ENCODE data around the gene POC1B.
A peak's percentile ranks its signal among the peaks of the same experiment; 100 is the strongest.

POC1B gene

DNA sequence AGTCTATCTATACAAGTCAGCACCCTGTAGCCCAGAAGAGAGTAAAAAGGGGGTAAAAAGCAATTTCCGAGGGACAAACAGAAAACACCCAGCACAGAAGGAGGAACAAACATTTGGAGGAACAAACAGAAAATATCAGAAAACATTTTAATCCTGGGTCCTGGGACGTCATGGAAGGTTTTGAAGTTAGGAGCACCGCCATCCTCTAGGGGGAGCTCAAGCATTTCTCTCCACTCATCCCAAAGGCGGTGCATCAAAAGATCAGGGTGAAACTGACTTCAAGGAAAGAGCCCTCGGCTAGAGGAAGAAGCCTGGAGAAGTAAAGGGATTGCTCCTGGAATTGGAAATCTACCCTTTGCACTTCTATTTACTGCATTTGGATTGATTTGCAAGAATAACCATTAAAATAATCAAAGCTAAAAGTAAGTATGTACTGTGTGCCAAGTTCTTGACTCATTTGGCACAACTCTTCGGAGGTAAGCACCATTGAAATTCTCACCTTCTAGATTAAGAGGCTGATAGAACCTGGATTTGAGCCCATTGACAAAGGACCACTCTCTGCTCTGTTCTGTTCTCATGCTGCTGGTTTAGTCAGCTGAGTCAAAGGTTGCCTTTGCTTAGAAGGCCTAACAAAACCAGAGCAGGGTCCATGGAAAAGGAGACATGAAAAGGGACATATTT lies 17.2 kb upstream of the POC1B start:
- peak; percentile 93 for ATAC-seq
- TF ChIP-seq, protein P1, sequence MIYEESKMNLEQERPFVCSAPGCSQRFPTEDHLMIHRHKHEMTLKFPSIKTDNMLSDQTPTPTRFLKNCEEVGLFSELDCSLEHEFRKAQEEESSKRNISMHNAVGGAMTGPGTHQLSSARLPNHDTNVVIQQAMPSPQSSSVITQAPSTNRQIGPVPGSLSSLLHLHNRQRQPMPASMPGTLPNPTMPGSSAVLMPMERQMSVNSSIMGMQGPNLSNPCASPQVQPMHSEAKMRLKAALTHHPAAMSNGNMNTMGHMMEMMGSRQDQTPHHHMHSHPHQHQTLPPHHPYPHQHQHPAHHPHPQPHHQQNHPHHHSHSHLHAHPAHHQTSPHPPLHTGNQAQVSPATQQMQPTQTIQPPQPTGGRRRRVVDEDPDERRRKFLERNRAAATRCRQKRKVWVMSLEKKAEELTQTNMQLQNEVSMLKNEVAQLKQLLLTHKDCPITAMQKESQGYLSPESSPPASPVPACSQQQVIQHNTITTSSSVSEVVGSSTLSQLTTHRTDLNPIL (CRISPR knock-in tag; IDR thresholded peaks at IDR 0.05; ENCODE audit: low read depth): no peak
- peak; percentile 77 for TF ChIP-seq ZNF70 (CRISPR knock-in tag; IDR thresholded peaks at IDR 0.05)

DNA sequence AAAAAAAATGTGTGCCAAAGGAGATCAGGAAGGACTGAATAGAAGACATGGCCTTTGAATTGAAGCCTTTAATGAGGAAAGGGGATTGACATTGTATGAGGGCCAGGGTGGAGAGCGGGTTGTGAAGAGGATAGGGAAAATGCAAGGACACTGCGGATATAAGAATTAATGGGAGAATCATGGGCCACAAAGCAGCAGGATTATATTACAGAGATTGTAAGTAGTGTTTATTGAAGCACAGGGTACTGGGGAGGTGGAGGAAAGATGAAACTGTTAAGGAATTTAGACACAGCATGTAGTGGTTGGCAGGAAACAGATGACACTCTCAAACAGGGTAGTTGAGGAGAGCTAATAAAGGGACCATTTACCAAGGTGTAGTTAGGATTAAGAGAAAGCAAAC lies 16.4 kb upstream of the POC1B start:
- no peak for ATAC-seq
- TF ChIP-seq RARB (CRISPR knock-in tag; IDR thresholded peaks at IDR 0.05) (no peak), ZFP3 (CRISPR knock-in tag; IDR thresholded peaks at IDR 0.05) (no peak), ZFP30 (CRISPR knock-in tag; IDR thresholded peaks at IDR 0.05) (no peak), ZC3H10 (CRISPR knock-in tag; IDR thresholded peaks at IDR 0.05) (no peak), GLIS3 (CRISPR knock-in tag; IDR thresholded peaks at IDR 0.05) (no peak), BACH2 (CRISPR knock-in tag; IDR thresholded peaks at IDR 0.05; ENCODE audit: borderline replicate concordance) (no peak), ARNTL (CRISPR knock-in tag; IDR thresholded peaks at IDR 0.05; ENCODE audit: borderline replicate concordance, low read depth) (no peak), ESRRG (CRISPR knock-in tag; IDR thresholded peaks at IDR 0.05) (no peak)

DNA sequence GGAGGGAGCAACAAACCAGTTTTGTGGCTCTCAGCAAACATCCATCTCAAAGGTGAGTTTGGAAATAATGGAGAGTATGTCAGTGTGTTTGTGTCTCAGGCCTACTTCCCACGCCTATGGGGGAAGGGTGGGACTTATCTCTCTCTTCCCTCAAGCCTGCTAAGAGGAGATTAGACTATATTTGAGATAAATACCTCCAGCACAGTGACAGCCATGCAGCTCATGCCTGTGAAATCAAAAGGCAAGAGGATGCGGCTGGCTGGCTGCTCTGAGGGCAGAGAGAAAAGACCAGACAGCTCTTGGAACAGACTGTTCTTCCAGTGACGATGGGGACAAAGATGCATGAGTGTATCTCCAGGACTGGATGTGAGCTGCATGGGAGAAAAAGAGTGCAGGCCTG lies 14.7 kb upstream of the POC1B start:
- TF ChIP-seq RARB (CRISPR knock-in tag; IDR thresholded peaks at IDR 0.05) (no peak), ZFP30 (CRISPR knock-in tag; IDR thresholded peaks at IDR 0.05) (no peak), ZNF8 (CRISPR knock-in tag; IDR thresholded peaks at IDR 0.05) (no peak), SNAI2 (CRISPR knock-in tag; IDR thresholded peaks at IDR 0.05) (no peak), ZC3H10 (CRISPR knock-in tag; IDR thresholded peaks at IDR 0.05) (no peak), ZNF565 (CRISPR knock-in tag; conservative IDR thresholded peaks at IDR 0.05; ENCODE audit: low read depth) (no peak), CSDC2 (CRISPR knock-in tag; IDR thresholded peaks at IDR 0.05) (no peak), TOX (CRISPR knock-in tag; IDR thresholded peaks at IDR 0.05; ENCODE audit: borderline replicate concordance) (no peak), GLIS3 (CRISPR knock-in tag; IDR thresholded peaks at IDR 0.05) (no peak)
- TF ChIP-seq, protein P2, sequence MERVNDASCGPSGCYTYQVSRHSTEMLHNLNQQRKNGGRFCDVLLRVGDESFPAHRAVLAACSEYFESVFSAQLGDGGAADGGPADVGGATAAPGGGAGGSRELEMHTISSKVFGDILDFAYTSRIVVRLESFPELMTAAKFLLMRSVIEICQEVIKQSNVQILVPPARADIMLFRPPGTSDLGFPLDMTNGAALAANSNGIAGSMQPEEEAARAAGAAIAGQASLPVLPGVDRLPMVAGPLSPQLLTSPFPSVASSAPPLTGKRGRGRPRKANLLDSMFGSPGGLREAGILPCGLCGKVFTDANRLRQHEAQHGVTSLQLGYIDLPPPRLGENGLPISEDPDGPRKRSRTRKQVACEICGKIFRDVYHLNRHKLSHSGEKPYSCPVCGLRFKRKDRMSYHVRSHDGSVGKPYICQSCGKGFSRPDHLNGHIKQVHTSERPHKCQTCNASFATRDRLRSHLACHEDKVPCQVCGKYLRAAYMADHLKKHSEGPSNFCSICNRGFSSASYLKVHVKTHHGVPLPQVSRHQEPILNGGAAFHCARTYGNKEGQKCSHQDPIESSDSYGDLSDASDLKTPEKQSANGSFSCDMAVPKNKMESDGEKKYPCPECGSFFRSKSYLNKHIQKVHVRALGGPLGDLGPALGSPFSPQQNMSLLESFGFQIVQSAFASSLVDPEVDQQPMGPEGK (CRISPR knock-in tag; IDR thresholded peaks at IDR 0.05; ENCODE audit: borderline replicate concordance): no peak
- TF ChIP-seq, protein P3, sequence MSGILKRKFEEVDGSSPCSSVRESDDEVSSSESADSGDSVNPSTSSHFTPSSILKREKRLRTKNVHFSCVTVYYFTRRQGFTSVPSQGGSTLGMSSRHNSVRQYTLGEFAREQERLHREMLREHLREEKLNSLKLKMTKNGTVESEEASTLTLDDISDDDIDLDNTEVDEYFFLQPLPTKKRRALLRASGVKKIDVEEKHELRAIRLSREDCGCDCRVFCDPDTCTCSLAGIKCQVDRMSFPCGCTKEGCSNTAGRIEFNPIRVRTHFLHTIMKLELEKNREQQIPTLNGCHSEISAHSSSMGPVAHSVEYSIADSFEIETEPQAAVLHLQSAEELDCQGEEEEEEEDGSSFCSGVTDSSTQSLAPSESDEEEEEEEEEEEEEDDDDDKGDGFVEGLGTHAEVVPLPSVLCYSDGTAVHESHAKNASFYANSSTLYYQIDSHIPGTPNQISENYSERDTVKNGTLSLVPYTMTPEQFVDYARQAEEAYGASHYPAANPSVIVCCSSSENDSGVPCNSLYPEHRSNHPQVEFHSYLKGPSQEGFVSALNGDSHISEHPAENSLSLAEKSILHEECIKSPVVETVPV (CRISPR knock-in tag; IDR thresholded peaks at IDR 0.05): no peak
- no peak for ATAC-seq

DNA sequence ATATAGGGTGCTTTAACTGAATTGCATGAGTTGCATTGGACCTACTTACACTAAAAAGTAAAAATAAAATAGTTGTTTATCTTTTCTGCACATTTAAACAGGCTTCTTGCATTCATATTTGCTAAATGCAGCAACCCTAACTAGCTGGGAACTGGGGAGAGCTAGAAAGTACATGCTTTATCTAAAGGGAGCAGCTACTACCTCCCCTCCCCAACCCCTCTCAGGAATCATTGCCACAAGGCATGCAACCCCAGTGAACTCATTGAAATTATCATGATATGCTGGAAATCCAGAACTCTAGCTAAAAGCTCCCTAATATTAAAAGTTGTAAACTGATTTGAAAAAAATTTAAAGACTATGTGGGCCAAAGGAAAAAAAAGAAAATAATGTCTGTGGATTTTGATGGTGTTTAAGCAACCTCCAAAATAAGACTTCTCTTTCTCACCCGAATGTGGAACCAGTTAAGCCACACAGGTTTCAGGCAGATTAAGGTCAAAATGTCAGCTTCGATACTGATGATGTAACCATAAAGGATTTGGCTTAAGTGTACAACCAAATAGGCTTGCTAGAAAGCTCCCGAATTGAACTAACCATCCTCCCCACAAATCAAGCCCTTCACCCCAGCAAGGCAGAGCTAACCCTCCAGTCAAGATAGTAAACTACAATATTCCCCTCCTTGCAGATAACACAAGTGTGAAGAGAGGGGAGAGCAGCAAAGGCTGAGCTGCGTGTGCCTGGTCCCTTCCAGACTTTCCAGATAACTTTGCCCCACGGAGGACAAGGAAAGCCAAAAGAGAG lies 13.8 kb upstream of the POC1B start:
- ATAC-seq: no peak
- TF ChIP-seq BACH2 (CRISPR knock-in tag; IDR thresholded peaks at IDR 0.05; ENCODE audit: borderline replicate concordance) (no peak), ISL1 (CRISPR knock-in tag; IDR thresholded peaks at IDR 0.05) (no peak)

DNA sequence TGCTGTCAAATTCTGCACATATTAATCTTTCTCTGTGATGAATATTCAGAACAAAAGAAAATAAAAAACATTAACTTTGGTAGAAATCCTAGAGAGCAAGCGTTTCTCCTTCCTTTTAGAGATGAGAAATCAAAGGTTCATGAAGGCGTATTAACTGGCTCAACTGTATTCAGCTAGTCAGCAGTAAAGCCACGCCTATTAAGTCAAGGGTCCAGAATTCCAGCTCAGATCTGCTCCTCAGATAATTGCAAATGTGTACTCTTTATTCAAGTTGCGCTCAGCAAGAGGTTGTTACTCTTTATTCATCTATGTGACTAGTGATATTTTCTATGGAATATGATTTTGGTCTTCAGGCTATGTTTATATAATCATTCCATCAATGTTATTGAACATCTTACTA lies 13.1 kb upstream of the POC1B start:
- TF ChIP-seq ZC3H10 (CRISPR knock-in tag; IDR thresholded peaks at IDR 0.05): no peak
- TF ChIP-seq, protein P1 (CRISPR knock-in tag; IDR thresholded peaks at IDR 0.05; ENCODE audit: low read depth): no peak
- ATAC-seq: no peak

DNA sequence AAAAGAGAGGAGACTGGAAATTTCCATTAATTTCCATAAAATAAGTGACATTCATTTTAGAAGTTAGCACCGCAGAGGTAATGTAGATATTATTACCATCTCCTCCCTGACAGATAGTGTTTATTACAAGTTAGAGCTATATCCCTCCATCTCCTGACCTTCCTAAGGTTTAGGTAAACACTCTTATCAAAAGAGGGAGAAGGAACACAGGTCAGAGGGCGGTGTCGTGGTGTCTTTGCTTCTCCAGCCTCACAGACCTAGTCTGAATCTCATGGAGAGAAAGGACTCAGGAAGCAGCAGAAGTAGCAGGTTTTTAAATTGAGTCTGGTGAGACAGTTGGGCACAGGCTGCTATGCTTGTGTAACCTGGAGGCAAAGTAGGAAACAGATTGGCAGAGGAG lies 11.5 kb upstream of the POC1B start:
- ATAC-seq: no peak
- TF ChIP-seq ZC3H10 (CRISPR knock-in tag; IDR thresholded peaks at IDR 0.05): no peak
- TF ChIP-seq, protein P4, sequence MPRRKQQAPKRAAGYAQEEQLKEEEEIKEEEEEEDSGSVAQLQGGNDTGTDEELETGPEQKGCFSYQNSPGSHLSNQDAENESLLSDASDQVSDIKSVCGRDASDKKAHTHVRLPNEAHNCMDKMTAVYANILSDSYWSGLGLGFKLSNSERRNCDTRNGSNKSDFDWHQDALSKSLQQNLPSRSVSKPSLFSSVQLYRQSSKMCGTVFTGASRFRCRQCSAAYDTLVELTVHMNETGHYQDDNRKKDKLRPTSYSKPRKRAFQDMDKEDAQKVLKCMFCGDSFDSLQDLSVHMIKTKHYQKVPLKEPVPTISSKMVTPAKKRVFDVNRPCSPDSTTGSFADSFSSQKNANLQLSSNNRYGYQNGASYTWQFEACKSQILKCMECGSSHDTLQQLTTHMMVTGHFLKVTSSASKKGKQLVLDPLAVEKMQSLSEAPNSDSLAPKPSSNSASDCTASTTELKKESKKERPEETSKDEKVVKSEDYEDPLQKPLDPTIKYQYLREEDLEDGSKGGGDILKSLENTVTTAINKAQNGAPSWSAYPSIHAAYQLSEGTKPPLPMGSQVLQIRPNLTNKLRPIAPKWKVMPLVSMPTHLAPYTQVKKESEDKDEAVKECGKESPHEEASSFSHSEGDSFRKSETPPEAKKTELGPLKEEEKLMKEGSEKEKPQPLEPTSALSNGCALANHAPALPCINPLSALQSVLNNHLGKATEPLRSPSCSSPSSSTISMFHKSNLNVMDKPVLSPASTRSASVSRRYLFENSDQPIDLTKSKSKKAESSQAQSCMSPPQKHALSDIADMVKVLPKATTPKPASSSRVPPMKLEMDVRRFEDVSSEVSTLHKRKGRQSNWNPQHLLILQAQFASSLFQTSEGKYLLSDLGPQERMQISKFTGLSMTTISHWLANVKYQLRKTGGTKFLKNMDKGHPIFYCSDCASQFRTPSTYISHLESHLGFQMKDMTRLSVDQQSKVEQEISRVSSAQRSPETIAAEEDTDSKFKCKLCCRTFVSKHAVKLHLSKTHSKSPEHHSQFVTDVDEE (CRISPR knock-in tag; IDR thresholded peaks at IDR 0.05): no peak
- TF ChIP-seq, protein P2 (CRISPR knock-in tag; IDR thresholded peaks at IDR 0.05; ENCODE audit: borderline replicate concordance): no peak
- TF ChIP-seq, protein P3 (CRISPR knock-in tag; IDR thresholded peaks at IDR 0.05): no peak

Data from SK-N-SH treated with all-trans-retinoic acid at 6 μM for 48 hours (cell line).